Erythroblast (primary cell): ENCODE results near the gene SLC24A3.

ENCODE experiments used
- DNase-seq, 2 experiments: peaks; one replicate each; lab custom pipeline; 2025; lab: John Stamatoyannopoulos, UW
- GATA1 ChIP-seq: IDR thresholded peaks from 2 replicates; pipeline ENCODE4 v1.6.1; 2011; ENCODE audit warnings: low read depth, mild to moderate bottlenecking, control low read depth, low read length, moderate library complexity
- POLR2A ChIP-seq: IDR thresholded peaks from 2 replicates; pipeline ENCODE4 v1.6.1; 2011; ENCODE audit warnings: mild to moderate bottlenecking, low read length

The SLC24A3 gene

DNA sequence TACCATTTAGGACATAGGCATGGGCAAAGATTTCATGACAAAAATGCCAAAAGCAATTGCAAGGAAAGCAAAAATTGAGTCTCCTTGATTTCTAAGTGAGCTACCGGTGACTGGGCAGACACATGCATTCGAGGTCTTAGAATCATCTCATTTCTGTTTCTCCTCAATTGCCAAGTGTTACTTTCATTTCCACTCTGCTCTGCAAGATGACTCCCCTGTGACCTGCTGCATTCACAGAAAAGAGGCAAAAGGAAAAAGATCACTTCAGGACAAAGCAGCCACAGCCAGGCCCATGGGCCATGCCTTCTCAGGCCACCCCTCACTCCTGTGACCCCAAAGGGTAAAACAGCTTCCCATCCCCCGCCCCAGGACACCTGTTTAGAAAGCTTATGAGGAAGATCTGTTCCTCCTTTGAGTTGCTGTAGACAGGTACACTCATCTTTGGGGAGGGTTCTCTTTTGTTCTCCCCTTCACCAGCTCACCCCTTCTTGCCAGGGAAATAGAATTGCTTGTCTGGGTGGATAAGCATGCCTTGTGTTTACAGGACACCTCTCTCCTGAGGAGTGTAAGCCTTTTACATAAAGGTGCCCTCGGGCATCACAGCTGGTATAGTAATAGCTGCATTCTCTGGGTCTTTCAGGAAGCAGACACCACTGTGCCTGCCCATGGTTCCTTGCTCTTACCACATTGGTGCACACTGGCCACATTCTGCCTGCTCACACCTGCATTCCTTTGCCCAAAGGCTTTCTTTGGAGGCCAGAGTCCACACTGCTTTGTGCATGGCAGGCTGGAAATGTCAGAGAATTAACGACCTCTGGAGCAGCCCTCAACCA, 105.0 kb downstream of the SLC24A3 start:
- TF ChIP-seq POLR2A = no peak
- no peak for DNase-seq

DNA sequence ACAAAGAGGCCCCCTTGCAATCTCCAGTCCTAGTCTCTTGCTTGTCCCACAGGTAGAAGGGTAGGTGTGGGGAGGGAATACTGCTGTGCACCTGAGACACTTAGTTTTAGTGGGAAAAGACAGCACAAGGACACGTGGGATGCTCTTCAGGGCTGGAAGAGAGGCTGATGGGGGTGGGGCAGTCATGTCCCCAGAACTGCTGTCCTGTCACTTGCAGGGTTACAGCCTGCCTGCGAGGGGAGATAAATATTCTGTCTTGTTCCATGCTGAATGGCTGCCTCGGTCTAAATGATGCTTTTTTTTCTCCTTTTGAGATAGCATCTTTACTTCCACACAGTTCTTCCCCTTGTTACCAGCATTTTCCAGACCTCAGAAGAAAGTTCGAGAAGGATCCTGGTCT, 106.2 kb downstream of the SLC24A3 start:
- peak in 1 of 2 experiments; percentile 10 for DNase-seq
- TF ChIP-seq GATA1 (no peak), POLR2A (no peak)

DNA sequence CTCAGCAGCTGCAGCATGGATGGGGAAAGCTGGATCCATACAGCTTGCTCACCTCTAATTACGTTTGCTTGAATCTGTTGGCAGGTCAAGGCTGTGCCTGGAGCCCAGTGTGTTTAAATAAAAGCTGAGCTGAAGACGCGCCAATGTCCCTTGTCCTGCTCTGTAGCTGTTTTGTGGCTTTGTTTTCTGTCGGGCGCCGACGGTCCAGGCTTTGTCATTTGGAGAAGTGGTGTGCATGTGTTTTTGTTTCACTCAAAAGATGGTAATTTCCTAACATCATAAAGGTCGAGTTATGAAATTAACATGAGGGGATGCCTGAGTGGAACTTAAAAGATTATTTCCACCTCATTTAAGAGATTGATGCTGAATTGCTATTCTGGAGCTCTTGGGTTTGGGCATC, 107.6 kb downstream of the SLC24A3 start:
- TF ChIP-seq POLR2A (no peak), GATA1 (no peak)
- DNase-seq = no peak

DNA sequence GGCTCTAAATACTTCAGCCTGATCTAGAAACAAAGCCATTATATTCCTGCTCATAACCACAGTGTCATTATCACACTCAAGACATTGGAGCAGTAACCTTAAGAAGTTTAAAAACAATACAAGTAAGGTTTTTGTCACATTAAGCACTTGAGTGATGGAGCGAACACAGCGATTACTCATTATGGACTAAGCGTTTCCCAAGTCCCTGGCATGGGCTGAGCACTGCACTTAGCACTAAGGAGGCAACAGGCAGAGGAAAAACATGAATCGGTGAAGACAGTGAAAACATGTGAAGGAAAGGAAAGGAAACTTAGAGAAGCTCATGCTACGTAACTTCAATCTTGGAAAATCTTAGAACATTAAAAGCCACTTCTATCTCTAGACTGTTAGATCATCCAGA, 108.7 kb downstream of the SLC24A3 start:
- TF ChIP-seq GATA1 (no peak), POLR2A (no peak)
- no peak for DNase-seq

DNA sequence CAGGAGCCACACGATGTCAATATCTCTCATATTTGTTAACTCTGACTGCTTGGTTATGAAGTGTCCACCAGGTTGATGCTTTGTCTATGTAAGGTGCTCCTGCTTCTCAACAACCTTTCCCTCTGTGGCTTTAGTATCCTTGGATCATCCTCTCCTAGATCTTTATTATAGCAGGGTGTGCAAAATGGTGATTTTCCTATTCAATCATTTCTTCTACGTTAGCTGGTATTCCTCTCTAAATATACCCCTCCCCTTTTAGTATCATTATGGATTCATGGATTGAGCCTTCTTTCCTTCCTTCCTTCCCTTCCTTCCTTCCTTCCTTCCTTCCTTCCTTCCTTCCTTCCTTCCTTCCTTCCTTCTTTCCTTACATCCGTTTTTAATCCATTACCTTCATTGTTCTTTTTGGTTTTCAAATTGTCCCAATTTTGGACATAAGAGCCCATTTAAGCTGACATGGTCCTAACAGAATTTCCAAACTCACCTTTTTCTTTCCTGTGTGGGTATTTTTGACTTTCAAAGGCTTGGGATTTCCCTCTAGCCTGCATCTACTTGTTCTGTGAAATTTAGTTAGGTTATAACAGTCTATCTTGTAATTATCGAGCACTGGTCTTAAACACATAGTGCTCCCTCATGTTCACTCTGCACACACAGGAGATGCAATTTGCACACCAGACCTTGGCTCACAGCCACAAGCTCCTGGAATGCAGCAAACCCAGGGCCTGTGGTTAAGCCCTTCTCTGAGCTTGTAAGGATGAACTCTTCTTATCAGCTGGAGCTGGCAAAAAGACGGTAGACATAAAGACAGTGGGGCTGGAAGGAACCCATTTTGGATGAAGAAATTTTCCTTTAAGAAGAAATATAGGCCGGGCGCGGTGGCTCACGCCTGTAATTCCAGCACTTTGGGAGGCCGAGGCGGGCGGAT, 109.9 kb downstream of the SLC24A3 start:
- TF ChIP-seq POLR2A (no peak), GATA1 (no peak)
- DNase-seq = no peak

DNA sequence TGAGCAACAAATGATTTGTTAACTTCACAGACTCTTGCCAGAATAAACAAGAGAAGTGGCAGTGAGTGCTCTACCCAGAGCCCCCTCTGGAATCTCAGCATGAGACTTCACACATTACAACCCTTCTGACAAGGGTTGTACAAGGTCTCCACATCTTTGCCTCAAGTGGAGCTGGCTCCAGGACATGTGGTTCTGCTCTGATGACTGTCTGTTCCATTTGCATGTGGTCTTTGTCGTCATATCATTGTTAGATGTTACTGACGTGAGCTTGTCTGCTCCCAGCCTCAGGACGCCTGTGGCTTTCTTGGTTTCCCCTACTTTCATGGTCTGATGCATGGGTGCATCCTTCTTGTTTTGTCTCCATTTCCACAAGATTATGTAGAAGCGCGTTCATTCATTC, 115.0 kb downstream of the SLC24A3 start:
- TF ChIP-seq GATA1 = no peak
- TF ChIP-seq POLR2A = no peak
- no peak for DNase-seq

DNA sequence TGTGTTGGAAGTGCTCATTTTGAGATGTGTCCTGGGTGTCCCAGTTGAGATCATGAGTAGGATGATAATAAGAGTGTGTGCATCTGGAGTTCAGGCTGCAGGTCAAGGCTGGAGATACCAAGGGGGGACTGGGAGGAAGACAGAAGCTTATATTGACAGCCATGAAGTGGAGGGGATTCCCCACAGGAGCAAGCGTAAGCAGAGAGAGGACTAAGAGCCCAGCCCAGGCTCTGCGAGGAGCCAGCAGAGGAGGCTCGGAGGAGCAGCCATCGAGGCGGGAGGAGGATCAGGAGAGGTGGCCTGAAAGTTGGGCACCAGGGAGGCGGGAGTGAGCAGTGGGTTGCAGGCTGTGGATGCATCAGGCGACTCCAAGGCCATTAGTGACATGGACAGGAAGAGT, 116.2 kb downstream of the SLC24A3 start:
- no peak for DNase-seq
- TF ChIP-seq GATA1 (no peak), POLR2A (no peak)

DNA sequence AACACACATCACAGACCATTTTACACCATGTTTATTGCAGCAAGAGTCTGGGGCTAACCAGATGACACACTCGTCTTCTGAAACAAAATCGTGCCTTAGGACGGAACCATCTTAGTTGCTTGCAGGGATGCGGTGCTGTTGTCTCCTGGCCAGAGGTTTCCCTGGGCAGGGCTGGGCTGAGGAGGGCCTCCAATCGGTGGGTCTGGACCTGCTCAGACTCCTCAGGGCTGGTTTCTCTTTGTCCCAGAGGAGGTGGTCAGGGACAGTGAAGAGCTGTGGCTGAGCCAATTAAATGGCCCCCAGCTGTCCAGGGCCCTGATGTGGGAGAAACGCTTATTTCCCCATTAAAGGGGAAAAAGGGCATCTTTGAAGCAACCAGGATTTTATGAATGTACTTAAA, 117.6 kb downstream of the SLC24A3 start:
- TF ChIP-seq POLR2A (no peak), GATA1 (no peak)
- DNase-seq = no peak

DNA sequence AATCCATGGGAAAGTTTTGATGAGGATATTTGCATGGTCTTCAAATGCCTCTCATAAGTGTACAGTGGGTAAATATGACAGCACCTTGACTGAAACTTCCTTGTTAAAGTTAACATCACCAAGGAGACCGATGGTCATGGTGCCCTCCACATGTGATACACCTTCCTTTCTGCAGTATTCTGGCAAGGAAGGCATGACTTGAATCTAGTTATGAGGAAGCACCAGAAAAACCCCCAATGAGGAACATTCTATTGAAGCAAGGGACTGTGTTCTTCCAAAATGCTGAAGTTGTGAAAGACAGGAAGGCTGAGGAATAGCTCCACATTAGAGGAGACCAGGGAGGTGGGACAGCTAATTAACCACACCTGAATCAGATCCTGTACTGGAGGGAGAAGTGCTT, 118.3 kb downstream of the SLC24A3 start:
- DNase-seq = no peak
- TF ChIP-seq POLR2A (no peak), GATA1 (no peak)

DNA sequence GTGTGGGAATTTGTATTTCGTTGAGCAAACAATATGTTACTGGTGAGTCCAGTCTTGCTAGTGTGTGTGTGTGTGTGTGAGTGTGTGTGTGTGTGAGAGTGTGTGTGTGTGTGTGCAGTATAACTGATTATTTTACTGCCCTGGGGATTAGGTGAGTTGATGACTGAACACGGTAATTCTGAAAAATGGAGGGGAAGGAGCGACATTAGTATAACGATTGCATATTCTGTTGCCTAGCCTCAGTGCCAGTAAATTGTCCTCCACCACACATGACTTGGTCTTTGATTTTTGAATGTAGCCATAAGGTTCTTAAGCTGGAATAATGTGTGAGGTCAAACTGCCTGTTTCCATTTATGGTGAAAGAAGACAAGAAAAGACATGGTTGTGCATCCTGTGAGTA, 121.1 kb downstream of the SLC24A3 start:
- TF ChIP-seq POLR2A (no peak), GATA1 (no peak)
- DNase-seq = no peak

DNA sequence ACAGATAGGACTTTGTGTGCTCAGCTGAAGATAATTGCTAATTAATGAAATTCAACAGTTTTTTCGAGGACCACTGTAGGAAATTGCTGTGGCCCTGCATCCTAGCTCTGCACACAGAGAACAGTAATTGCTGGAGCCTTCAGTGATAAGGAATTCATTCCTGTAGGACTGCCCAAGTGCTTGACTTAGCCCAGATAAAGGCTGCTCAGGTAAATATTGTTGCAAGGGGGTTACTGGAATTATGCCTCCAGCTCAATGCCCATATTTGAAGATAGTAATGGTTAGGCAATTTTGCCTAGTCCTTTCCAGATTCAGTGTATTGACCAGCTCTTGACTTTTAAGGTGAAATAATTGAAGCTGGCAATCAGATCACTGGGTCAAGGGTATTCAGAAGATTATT, 122.9 kb downstream of the SLC24A3 start:
- TF ChIP-seq POLR2A (no peak), GATA1 (no peak)
- no peak for DNase-seq

DNA sequence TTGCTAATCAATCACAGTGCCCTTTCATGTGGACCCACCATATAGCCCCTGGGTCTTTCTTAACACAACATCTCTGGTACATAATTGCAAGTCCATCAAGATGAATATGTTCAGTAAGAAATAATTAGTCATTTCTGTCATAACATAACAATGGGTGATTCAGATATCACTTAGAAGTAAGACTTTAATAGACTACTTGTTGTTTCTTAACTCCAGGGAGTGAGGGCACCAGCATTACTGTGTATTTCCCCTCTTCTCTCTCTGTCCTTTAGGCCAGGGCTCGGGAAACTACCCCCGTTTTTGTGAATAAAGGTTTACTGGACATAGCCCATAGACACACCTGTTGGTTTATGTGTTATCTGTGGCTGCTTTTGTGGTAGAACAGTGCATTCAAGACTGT, 123.5 kb downstream of the SLC24A3 start:
- TF ChIP-seq GATA1 (no peak), POLR2A (no peak)
- DNase-seq = no peak

DNA sequence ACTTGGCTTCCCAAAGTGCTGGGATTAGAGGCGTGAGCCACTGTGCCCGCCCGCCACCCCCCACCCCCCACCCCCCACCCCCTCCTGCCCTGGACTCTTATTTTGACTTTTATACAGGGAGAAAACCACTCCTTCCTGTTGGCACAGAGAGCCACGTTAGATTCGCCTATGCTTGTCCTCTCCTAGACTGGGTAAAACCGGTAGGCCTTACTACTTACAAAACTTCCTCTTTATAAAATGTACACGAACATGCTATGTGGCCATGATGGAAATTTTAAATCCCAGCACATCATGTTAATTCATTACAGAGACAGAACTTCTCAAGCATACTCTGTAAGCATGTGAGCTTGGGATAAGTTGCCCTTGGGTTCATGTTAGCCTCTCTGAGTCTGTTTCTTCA, 124.2 kb downstream of the SLC24A3 start:
- no peak for DNase-seq
- no peak for TF ChIP-seq GATA1

DNA sequence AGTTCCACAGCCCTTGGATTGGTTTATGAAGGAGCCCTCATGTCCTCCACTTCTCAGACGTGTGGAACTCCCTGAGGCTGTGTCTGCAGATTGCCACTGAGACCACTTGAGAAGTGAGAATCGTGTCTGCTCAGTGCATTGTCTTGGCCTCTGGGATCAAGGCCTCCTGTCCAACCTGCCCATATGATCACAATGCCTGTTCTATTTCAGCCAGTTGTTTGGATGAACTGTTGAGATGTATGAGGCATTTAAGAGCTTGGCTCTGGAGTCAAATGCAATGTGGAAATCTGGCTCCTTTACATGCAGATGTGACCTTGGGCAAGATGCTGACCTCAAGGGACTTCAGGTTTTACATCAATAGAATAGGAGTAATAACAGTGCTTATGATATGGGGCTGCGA, 125.9 kb downstream of the SLC24A3 start:
- TF ChIP-seq POLR2A (no peak), GATA1 (no peak)
- DNase-seq = no peak
